GM21723 (cell line): ENCODE data around the gene CAMSAP1.
"Not testable (repeated sequence)": the region's sequence is repeated elsewhere in the genome, so short reads cannot be mapped to it uniquely, and the experiment has no call there.

Experiments used
- ATAC-seq: cut with Tn5 transposase; IDR thresholded peaks from one replicate; pipeline ENCODE4 v1.9.1; 2021; ENCODE audit warnings: mild to moderate bottlenecking, moderate library complexity; ENCODE audit not compliant: unreplicated experiment

CAMSAP1 gene

DNA sequence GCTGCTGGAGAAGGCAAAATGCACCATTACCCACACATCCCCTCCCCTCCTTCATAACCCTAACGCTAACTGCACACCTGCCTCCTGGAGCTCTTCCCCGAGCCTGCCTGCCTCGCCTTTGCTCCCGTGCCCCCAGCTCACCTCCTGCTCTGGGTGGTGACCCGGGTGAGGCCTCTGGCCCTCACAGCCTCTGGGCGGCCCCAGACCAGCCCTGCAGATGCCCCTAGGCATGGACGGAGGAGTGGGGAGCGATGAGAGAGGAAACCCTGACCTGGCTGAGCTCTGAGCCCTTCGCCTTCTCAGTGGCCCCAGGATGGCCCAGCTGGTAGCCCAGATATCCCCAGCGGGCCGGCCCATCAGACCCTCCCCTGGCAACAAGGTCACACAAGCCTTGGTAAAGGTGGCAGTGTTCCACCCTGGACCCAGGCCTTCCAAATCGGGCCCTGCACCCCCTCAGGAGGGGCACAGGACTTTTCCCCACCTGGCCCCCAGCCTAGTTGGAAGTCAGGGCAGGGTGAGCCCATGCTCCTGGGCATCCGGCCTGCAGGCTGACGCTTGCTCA, 14.5 kb upstream of the CAMSAP1 start:
- no peak for ATAC-seq

DNA sequence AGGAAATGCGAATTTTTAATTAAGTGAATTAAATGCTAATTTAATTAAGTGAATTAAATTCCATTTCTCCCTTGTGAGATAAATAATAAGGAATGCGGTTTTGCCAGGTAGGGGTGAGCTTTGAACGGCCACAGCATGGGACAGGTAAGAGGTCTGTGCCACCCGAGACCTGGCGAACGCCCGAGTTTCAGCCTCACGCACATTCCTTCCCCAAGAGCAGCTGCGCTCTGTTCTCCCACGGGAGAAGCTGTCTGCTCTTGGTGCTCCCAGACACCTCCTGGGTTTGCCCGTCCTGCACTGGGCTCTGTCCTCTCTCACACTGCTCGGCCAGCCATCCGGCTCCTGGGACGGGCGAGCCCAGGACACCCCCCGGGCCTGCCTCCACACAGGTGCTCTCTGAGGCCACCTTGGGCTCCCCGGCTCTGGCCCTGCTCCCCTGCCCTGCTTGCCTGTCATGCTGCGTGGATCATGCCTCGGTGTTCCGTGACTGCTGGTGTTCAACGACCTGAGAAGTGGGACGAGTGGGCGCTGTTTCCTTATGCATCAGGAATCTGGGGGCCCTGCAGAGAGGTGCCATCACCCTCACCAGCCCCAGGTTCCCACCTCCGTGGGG, 13.7 kb upstream of the CAMSAP1 start:
- no peak for ATAC-seq

- ATAC-seq = no peak
These were observed 13.0 kb upstream of the CAMSAP1 start for GRCh38 chr9:135920256-135920930.

DNA sequence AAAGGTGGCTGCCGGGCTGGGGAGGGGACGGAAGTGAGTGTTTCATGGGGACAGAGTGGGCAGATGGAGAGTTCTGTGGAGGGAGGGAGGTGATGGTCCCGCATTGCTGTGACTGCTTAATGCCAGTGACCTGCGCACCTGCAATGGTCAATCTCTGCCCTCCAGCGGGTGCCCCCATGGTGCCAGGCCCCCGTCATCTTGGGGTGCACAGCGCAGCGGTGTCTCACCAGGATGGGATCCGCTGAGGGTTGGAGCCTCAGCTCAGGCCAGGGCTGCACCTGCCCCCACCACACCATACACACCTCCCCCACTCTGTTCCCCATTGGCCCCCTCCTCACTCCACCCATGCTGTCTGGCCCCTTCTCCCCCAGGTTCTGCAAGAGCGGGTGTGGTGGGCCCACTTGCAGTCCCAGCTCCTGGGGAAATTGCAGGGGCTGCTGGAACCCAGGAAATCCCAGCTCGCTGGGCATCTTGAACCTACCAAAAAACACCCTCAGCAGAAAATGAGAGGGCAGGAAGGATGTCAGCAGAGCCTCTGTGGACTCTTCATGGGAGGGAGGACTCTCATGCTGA, 12.1 kb upstream of the CAMSAP1 start:
- no peak for ATAC-seq

GRCh38 chr9:135916227-135916626, 8.9 kb upstream of the CAMSAP1 start:
- not testable (repeated sequence) for ATAC-seq

DNA sequence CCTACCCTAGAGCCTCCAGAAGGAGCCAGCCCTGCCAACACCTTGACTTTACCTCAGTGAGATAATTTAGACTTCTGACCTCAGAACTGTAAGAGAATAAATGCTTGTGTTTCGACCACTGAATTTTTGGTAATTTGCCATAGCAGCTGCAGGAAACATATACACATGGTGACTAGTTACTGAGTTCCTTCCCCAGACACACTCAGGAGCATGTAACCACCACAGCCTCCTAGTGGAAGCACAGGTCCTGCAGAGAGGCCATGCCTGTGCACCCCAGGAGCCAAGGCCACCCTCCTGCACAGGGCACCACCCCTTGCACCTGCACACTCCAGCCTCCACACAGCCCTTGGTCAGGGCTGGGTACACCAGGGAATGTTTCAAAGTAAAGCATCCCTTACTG, 7.6 kb upstream of the CAMSAP1 start:
- no peak for ATAC-seq

GRCh38 chr9:135911233-135911632, 3.9 kb upstream of the CAMSAP1 start:
- ATAC-seq = not testable (repeated sequence)

DNA sequence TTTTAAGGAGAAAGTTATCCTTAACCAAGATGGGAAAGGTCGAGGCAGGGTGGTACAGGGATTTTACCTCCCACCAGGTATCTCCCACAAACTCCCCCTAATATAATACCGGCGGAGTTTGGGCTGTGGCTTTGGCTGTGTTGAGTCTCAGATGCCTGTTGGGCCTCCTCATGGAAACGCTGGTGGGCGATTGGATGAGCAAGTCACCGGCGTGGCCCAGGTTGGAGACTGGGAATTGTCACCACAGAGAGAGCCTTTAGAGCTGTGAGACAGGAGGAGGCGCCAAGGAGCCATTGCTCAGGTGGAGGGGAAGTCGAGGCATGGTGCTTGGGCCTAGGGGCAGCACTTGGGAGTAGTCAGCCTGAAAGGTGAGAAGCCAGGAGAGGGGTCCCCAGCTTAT, 3.4 kb upstream of the CAMSAP1 start:
- no peak for ATAC-seq

GRCh38 chr9:135910216-135910615, 2.9 kb upstream of the CAMSAP1 start:
- no peak for ATAC-seq

DNA sequence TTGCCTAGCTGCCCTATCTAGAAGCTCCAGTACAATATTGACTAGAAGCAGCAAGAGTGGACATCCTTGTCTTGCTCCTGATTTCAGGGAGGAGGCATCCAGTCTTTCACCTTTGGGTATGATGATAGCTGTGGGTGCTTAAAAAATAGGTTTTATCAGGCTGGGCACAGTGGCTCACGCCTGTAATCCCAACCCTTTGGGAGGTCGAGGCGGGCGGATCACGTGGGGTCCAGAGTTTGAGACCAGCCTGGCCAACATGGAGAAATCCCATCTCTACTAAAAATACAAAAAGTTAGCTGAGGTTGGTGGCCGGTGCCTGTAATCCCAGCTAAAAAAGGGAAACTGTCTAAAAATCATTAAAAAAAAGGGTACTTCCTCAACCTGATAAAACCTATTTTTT, 2.0 kb upstream of the CAMSAP1 start:
- ATAC-seq = no peak

GRCh38 chr9:135908754-135909204, 1.4 kb upstream of the CAMSAP1 start:
- no peak for ATAC-seq

GRCh38 chr9:135908093-135908753, 877 bp upstream of the CAMSAP1 start:
- peak; percentile 4 for ATAC-seq

GRCh38 chr9:135907006-135907430, 328 bp downstream of the CAMSAP1 start:
- peak; percentile 16 for ATAC-seq

DNA sequence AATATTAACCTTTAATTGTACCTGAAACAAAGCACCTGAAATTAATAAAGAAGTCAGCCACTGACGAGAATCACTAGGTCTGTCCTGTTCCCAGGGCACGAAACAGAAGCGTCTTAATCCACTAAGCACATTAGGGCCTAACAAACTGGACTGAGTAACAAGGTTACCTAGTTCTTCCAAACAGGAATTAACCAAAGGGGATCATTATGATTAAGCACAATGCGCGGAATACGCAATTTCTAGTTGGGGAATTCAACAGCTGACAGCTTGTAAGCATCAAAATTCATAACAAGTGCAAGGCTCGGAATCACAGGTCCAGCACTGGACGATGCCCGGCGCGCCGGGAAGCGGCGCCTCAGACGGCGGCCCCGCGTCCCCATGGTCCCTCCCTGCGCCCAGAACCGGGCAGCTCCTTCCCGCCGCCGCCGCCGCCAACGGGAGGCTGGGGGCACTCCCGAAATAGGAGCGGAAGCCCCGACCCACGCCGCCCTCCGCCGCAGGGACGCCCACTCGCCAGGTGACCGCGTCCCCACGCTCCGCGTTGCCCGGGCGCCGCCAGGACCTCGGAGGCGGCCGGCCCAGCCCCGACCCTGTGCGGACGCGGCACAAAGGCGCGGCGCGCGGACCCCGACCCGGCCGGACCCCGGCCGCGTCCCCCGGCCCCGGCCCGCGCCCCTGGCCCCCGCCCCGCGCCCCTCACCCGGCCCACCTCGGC, 898 bp downstream of the CAMSAP1 start:
- peak; percentile 23 for ATAC-seq

- no peak for ATAC-seq
These were observed 1.7 kb downstream of the CAMSAP1 start for GRCh38 chr9:135905380-135906258.

GRCh38 chr9:135903786-135904520, 3.4 kb downstream of the CAMSAP1 start:
- no peak for ATAC-seq

DNA sequence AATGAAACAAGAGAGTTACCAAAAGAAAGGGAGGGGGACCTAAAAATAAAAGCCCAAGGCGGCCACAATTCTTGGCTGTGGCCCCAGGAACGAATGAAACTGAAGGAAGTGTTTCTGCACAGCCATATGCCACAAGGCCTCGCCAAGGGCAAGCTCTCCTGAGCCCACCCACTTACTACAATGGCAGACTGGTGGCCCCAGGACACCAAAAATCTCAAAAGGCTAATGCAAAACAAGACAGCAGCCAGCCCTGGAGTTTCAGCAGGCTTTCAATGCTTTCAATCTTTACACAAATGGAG, 4.0 kb downstream of the CAMSAP1 start:
- no peak for ATAC-seq

GRCh38 chr9:135902655-135903357, 4.5 kb downstream of the CAMSAP1 start:
- no peak for ATAC-seq

GRCh38 chr9:135901826-135902225, 5.5 kb downstream of the CAMSAP1 start:
- ATAC-seq = no peak
